KOPT-K1 (cell line): ENCODE data around the gene NRP2.

ENCODE experiments used
- H3K27ac ChIP-seq: fragments of 200-600 bp; sonication (generic); 2 replicates; pipeline ENCODE4 v1.5.1; 2016; ENCODE audit warnings: antibody characterized with exemption, mild to moderate bottlenecking, low read depth, low read length; ENCODE audit not compliant: poor library complexity, severe bottlenecking
- H3K36me3 ChIP-seq: fragments of 200-600 bp; sonication (generic); 2 replicates; pipeline ENCODE4 v1.5.1; 2017; ENCODE audit warnings: antibody characterized with exemption, mild to moderate bottlenecking, low read length, moderate library complexity; ENCODE audit not compliant: insufficient read depth
- H3K9me3 ChIP-seq: fragments of 200-600 bp; sonication (generic); 2 replicates; pipeline ENCODE4 v1.5.1; 2017; ENCODE audit warnings: antibody characterized with exemption, low read length, mild to moderate bottlenecking; ENCODE audit not compliant: insufficient read depth, poor library complexity, severe bottlenecking

The NRP2 gene

GRCh38 chr2:205678541-205679142 lies 3.7 kb upstream of the NRP2 start:
- no peak overlapping the region for H3K27ac ChIP-seq
- no peaks in the 10 kb centered on the region for H3K36me3 ChIP-seq
- no peaks in the 10 kb centered on the region for H3K9me3 ChIP-seq

GRCh38 chr2:205679410-205680009 lies 2.8 kb upstream of the NRP2 start:
- no peaks in the 10 kb centered on the region for H3K9me3 ChIP-seq
- H3K27ac ChIP-seq = no peak overlapping the region
- H3K36me3 ChIP-seq = no peaks in the 10 kb centered on the region

GRCh38 chr2:205680067-205680466 lies 2.2 kb upstream of the NRP2 start:
- Histone ChIP-seq H3K27ac (no peak overlapping the region), H3K36me3 (no peaks in the 10 kb centered on the region), H3K9me3 (no peaks in the 10 kb centered on the region)

GRCh38 chr2:205680903-205681302 lies 1.4 kb upstream of the NRP2 start:
- no peaks in the 10 kb centered on the region for H3K36me3 ChIP-seq
- H3K9me3 ChIP-seq = no peaks in the 10 kb centered on the region
- no peak overlapping the region for H3K27ac ChIP-seq

- Histone ChIP-seq H3K9me3 (no peaks in the 10 kb centered on the region), H3K27ac (no peak overlapping the region), H3K36me3 (no peaks in the 10 kb centered on the region)
These were observed 681 bp upstream of the NRP2 start for GRCh38 chr2:205681401-205682238.

GRCh38 chr2:205682971-205683501 lies 735 bp downstream of the NRP2 start:
- H3K27ac ChIP-seq = no peak overlapping the region
- no peaks in the 10 kb centered on the region for H3K9me3 ChIP-seq
- no peaks in the 10 kb centered on the region for H3K36me3 ChIP-seq

- Histone ChIP-seq H3K9me3 (no peaks in the 10 kb centered on the region), H3K27ac (no peak overlapping the region), H3K36me3 (no peaks in the 10 kb centered on the region)
These were observed 1.4 kb downstream of the NRP2 start for GRCh38 chr2:205683502-205684367.

GRCh38 chr2:205684871-205685313 lies 2.6 kb downstream of the NRP2 start:
- no peaks in the 10 kb centered on the region for H3K36me3 ChIP-seq
- H3K9me3 ChIP-seq = no peaks in the 10 kb centered on the region
- H3K27ac ChIP-seq = no peak overlapping the region

GRCh38 chr2:205685314-205686055 lies 3.2 kb downstream of the NRP2 start:
- no peak overlapping the region for H3K27ac ChIP-seq

GRCh38 chr2:205686056-205686782 lies 3.9 kb downstream of the NRP2 start:
- Histone ChIP-seq H3K9me3 (no peaks in the 10 kb centered on the region), H3K36me3 (no peaks in the 10 kb centered on the region), H3K27ac (no peak overlapping the region)

More at GRCh38 chr2:205685314-205686055, 3.2 kb downstream of the NRP2 start:
- H3K9me3 ChIP-seq = no peaks in the 10 kb centered on the region
- H3K36me3 ChIP-seq = no peaks in the 10 kb centered on the region

- Histone ChIP-seq H3K27ac (no peak overlapping the region), H3K36me3 (no peaks in the 10 kb centered on the region), H3K9me3 (no peaks in the 10 kb centered on the region)
These were observed 4.7 kb downstream of the NRP2 start for GRCh38 chr2:205686783-205687640.

- no peaks in the 10 kb centered on the region for H3K36me3 ChIP-seq
- H3K9me3 ChIP-seq = no peaks in the 10 kb centered on the region
- no peak overlapping the region for H3K27ac ChIP-seq
These were observed 5.3 kb downstream of the NRP2 start for GRCh38 chr2:205687641-205687956.
